HG03521 (cell line): Measurements from ENCODE around the gene SCYGR8.
"Not testable (repeated sequence)": the region's sequence is repeated elsewhere in the genome, so short reads cannot be mapped to it uniquely, and the experiment has no call there.

Source experiments
- ATAC-seq: cut with Tn5 transposase; IDR thresholded peaks from one replicate; pipeline ENCODE4 v1.9.1; 2021; ENCODE audit warnings: mild to moderate bottlenecking, moderate library complexity; ENCODE audit not compliant: unreplicated experiment

SCYGR8 gene

GRCh38 chr2:227745594-227745993 lies at the start of gene SCYGR8:
TSS of gene SCYGR8 (plus strand) at chr2:227745894. CDS start at chr2:227745894, 0 bp downstream.
- ATAC-seq: no peak

- no peak for ATAC-seq
Measured at GRCh38 chr2:227696990-227697679, 48.6 kb upstream of the SCYGR8 start.

GRCh38 chr2:227701556-227701955 lies 44.1 kb upstream of the SCYGR8 start:
- no peak for ATAC-seq

- ATAC-seq: no peak
Measured at GRCh38 chr2:227703280-227703732, 42.4 kb upstream of the SCYGR8 start.

- ATAC-seq: no peak
Measured at GRCh38 chr2:227703961-227704360, 41.7 kb upstream of the SCYGR8 start.

- no peak for ATAC-seq
Measured at GRCh38 chr2:227706859-227707258, 38.8 kb upstream of the SCYGR8 start.

- ATAC-seq: no peak
Measured at GRCh38 chr2:227707390-227707789, 38.3 kb upstream of the SCYGR8 start.

GRCh38 chr2:227710986-227711385 lies 34.7 kb upstream of the SCYGR8 start:
- no peak for ATAC-seq

GRCh38 chr2:227713291-227713690 lies 32.4 kb upstream of the SCYGR8 start:
- no peak for ATAC-seq

GRCh38 chr2:227716501-227716900 lies 29.2 kb upstream of the SCYGR8 start:
- ATAC-seq: no peak

GRCh38 chr2:227717687-227718567 lies 27.8 kb upstream of the SCYGR8 start, which contains the start of gene SLC19A3:
TSS of gene SLC19A3 (minus strand) at chr2:227718028. CDS start at chr2:227702318, 15,710 bp downstream.
- ATAC-seq: no peak

- no peak for ATAC-seq
Measured at GRCh38 chr2:227719641-227720040, 26.1 kb upstream of the SCYGR8 start.

GRCh38 chr2:227720680-227721079 lies 25.0 kb upstream of the SCYGR8 start:
- no peak for ATAC-seq

GRCh38 chr2:227722821-227723220 lies 22.9 kb upstream of the SCYGR8 start:
- not testable (repeated sequence) for ATAC-seq

- ATAC-seq: no peak
Measured at GRCh38 chr2:227724394-227725039, 21.2 kb upstream of the SCYGR8 start, which contains the start of gene SCYGR6. TSS of gene SCYGR6 (minus strand) at chr2:227724757. CDS start at chr2:227724757, 0 bp downstream.

- ATAC-seq: no peak
Measured at GRCh38 chr2:227728035-227728434, 17.7 kb upstream of the SCYGR8 start, which contains the start of gene SCYGR7. TSS of gene SCYGR7 (plus strand) at chr2:227728335. CDS start at chr2:227728335, 0 bp downstream.

- no peak for ATAC-seq
Measured at GRCh38 chr2:227739351-227739750, 6.3 kb upstream of the SCYGR8 start.

- not testable (repeated sequence) for ATAC-seq
Measured at GRCh38 chr2:227740705-227741104, 5.0 kb upstream of the SCYGR8 start.

- ATAC-seq: no peak
Measured at GRCh38 chr2:227748079-227748478, 2.4 kb downstream of the SCYGR8 start.

GRCh38 chr2:227756261-227756660 lies 10.6 kb downstream of the SCYGR8 start:
- not testable (repeated sequence) for ATAC-seq
